CD4-positive, alpha-beta T cell treated with Interleukin-6 at 100 ng/mL for 8 hours (primary cell): Measurements from ENCODE around the gene DCTN2.
"Not testable (repeated sequence)": the region's sequence is repeated elsewhere in the genome, so short reads cannot be mapped to it uniquely, and the experiment has no call there.

Source experiments
- DNase-seq: peaks from one replicate; pipeline ENCODE4 v3.0.0-alpha.2; 2020; ENCODE audit warnings: mixed read lengths, low spot score

The DCTN2 gene

GRCh38 chr12:57576613-57577160 lies 29.7 kb upstream of the DCTN2 start:
- DNase-seq: no peak

GRCh38 chr12:57575771-57576612 lies 29.0 kb upstream of the DCTN2 start:
- no peak for DNase-seq

- no peak for DNase-seq
Measured at GRCh38 chr12:57574795-57575194, 27.8 kb upstream of the DCTN2 start.

- DNase-seq: no peak
Measured at GRCh38 chr12:57571926-57572762, 25.2 kb upstream of the DCTN2 start.

GRCh38 chr12:57570438-57570837 lies 23.4 kb upstream of the DCTN2 start:
- not testable (repeated sequence) for DNase-seq

- DNase-seq: no peak
Measured at GRCh38 chr12:57569858-57570257, 22.9 kb upstream of the DCTN2 start.

- no peak for DNase-seq
Measured at GRCh38 chr12:57568838-57569237, 21.8 kb upstream of the DCTN2 start.

GRCh38 chr12:57564178-57564740 lies 17.3 kb upstream of the DCTN2 start:
- no peak for DNase-seq

- no peak for DNase-seq
Measured at GRCh38 chr12:57563358-57563757, 16.4 kb upstream of the DCTN2 start.

- not testable (repeated sequence) for DNase-seq
Measured at GRCh38 chr12:57561117-57561516, 14.1 kb upstream of the DCTN2 start.

- DNase-seq: no peak
Measured at GRCh38 chr12:57560516-57560915, 13.5 kb upstream of the DCTN2 start.

GRCh38 chr12:57558864-57559263 lies 11.9 kb upstream of the DCTN2 start:
- no peak for DNase-seq

- DNase-seq: no peak
Measured at GRCh38 chr12:57554897-57555296, 7.9 kb upstream of the DCTN2 start.

GRCh38 chr12:57554453-57554852 lies 7.5 kb upstream of the DCTN2 start:
- DNase-seq: no peak

GRCh38 chr12:57553343-57554202 lies 6.6 kb upstream of the DCTN2 start:
- DNase-seq: no peak

GRCh38 chr12:57552835-57553313 lies 5.9 kb upstream of the DCTN2 start:
- DNase-seq: no peak

GRCh38 chr12:57552306-57552651 lies 5.3 kb upstream of the DCTN2 start:
- no peak for DNase-seq

GRCh38 chr12:57551637-57552305 lies 4.8 kb upstream of the DCTN2 start:
- DNase-seq: no peak

- no peak for DNase-seq
Measured at GRCh38 chr12:57550641-57551549, 3.9 kb upstream of the DCTN2 start.
